Natural killer cell (primary cell): Measurements from ENCODE around the gene S100A5. TPM values are rescaled to one million over a fixed set of nuclear protein-coding genes. Genes with fewer than 3 reads are reported as not detected.

Source experiments
- ATAC-seq, 3 donors: fragments of 150-1000 bp in 2 of 3; fragments of 200-7000 bp in 1 of 3; cut with Tn5 transposase; 1 replicate in 1 of 3; 2 replicates in 2 of 3; pipeline ENCODE4 v1.10.0; 2021; ENCODE audit warnings: mild to moderate bottlenecking in 2 of 3, moderate library complexity in 2 of 3
- DNase-seq, 2 donors: peaks; one replicate each; pipeline versions ENCODE4 v3.0.0 to v3.0.0-alpha.2; 2013 to 2021; ENCODE audit warnings: mixed read lengths in 1 of 2
- H3K27ac ChIP-seq: one replicate; pipeline ENCODE4 v1.5.1; 2013; ENCODE audit warnings: mild to moderate bottlenecking, low read length
- H3K27me3 ChIP-seq: one replicate; pipeline ENCODE4 v1.6.1; 2013; ENCODE audit warnings: low read length; ENCODE audit not compliant: control insufficient read depth, insufficient read depth
- H3K36me3 ChIP-seq: one replicate; pipeline ENCODE4 v1.6.1; 2013; ENCODE audit warnings: low read length; ENCODE audit not compliant: control insufficient read depth, insufficient read depth
- H3K4me1 ChIP-seq: one replicate; pipeline ENCODE4 v1.6.1; 2013; ENCODE audit warnings: low read length; ENCODE audit not compliant: control insufficient read depth, insufficient read depth
- H3K4me3 ChIP-seq: one replicate; pipeline ENCODE4 v1.5.1; 2013; ENCODE audit warnings: low read length
- H3K9me3 ChIP-seq: one replicate; pipeline ENCODE4 v1.6.1; 2013; ENCODE audit warnings: low read length; ENCODE audit not compliant: control insufficient read depth, insufficient read depth
- H3K27ac Mint-ChIP-seq, 2 donors: one replicate each; pipeline ENCODE4 v1.8.0; 2022; ENCODE audit warnings: mild to moderate bottlenecking in 2 of 2, mixed read lengths in 2 of 2, moderate library complexity in 1 of 2
- H3K27me3 Mint-ChIP-seq, 2 donors: one replicate each; pipeline ENCODE4 v1.8.0; 2022; ENCODE audit warnings: low read depth in 2 of 2, mixed read lengths in 2 of 2
- H3K36me3 Mint-ChIP-seq: one replicate; pipeline ENCODE4 v1.8.0; 2022; ENCODE audit warnings: mixed read lengths
- H3K4me1 Mint-ChIP-seq, 2 donors: one replicate each; pipeline ENCODE4 v1.8.0; 2022; ENCODE audit warnings: mixed read lengths in 2 of 2
- H3K4me3 Mint-ChIP-seq: one replicate; pipeline ENCODE4 v1.8.0; 2022; ENCODE audit warnings: mild to moderate bottlenecking, moderate library complexity, mixed read lengths
- H3K9me3 Mint-ChIP-seq, 2 donors: one replicate each; pipeline ENCODE4 v1.8.0; 2022; ENCODE audit warnings: mixed read lengths in 2 of 2
- CTCF ChIP-seq: fragments of 200-600 bp; IDR thresholded peaks from one replicate; pipeline ENCODE4 v1.8.0; 2022; ENCODE audit warnings: antibody characterized with exemption
- WGBS: methylation state at CpG from one replicate; pipeline ENCODE4 v1.1.7; 2013; ENCODE audit warnings: missing lambda C conversion rate; ENCODE audit not compliant: insufficient coverage; 5-methylcytosine and 5-hydroxymethylcytosine counted together
- intact Hi-C: fragments of 100-400 bp; cut with micrococcal nuclease; formaldehyde crosslinking; loops from one replicate; pipeline ENCODE4 v1.14.2; 2022
- total RNA-seq, 4 donors: library from RNA; stranded (reverse); fragments of 120-200 nt in 1 of 4; gene quantifications; one replicate each; pipeline versions ENCODE4 v1.2.3 to v1.2.4, GENCODE V29; 2013 to 2022

The S100A5 gene
- total RNA-seq, 3 donors from 2014 or later (not counting 1 experiment from before 2014, with no cell fraction given), result not detected

DNA sequence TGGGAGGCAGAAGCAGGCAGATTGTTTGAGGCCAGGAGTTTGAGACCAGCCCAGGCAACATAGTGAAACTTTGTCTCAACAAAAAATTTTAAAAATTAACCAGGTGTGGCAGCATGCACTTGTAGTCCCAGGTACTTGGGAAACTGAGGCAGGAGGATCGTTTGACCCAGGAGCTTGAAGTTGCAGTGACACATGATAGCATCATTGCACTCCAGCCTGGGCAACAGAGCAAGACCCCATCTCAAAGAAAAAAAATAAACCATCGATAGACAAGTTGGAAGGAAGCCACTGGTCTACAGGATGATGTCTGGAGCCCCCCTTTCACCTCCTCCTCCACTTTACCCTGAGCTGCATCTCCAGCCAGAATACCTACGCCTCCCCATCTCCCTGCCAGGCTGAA, 21.5 kb downstream of the S100A5 start:
- Mint-ChIP-seq H3K4me1 (peaks cover 0 to 9% of the 10 kb centered on the region in 2 donors), H3K9me3 (no peaks in the 10 kb centered on the region), H3K27me3 (no peaks in the 10 kb centered on the region), H3K4me3 (no peak overlapping the region), H3K27ac (no peak overlapping the region), H3K36me3 (no peaks in the 10 kb centered on the region)
- TF ChIP-seq CTCF, result no peak
- H3K27ac ChIP-seq, result no peak overlapping the region
- H3K27me3 ChIP-seq, result no peaks in the 10 kb centered on the region
- H3K36me3 ChIP-seq, result no peaks in the 10 kb centered on the region
- H3K4me1 ChIP-seq, result peaks cover 4% of the 10 kb centered on the region
- 90% methylated on average over 3 of the region's 3 CpGs for WGBS
- no peaks in the 10 kb centered on the region for H3K9me3 ChIP-seq
- intact Hi-C loops, result no loop called here
- no peak for DNase-seq
- no peak for ATAC-seq
- H3K4me3 ChIP-seq, result no peak overlapping the region

GRCh38 chr1:153515504-153516394, 25.0 kb downstream of the S100A5 start:
- intact Hi-C loops, result no loop called here
- peaks cover 0 to 8% of the 10 kb centered on the region in 2 donors for H3K4me1 Mint-ChIP-seq
- ATAC-seq (peak in 1 of 3 donors; percentile 32), DNase-seq (no peak)
- H3K27me3 ChIP-seq, result no peaks in the 10 kb centered on the region
- 54% methylated on average over 8 of the region's 8 CpGs for WGBS
- H3K4me3 Mint-ChIP-seq, result no peak overlapping the region
- no peak overlapping the region for H3K27ac Mint-ChIP-seq
- H3K9me3 ChIP-seq, result no peaks in the 10 kb centered on the region
- no peaks in the 10 kb centered on the region for H3K36me3 Mint-ChIP-seq
- no peak for TF ChIP-seq CTCF
- H3K4me1 ChIP-seq, result peaks cover 7% of the 10 kb centered on the region
- H3K36me3 ChIP-seq, result no peaks in the 10 kb centered on the region
- H3K9me3 Mint-ChIP-seq, result no peaks in the 10 kb centered on the region
- H3K4me3 ChIP-seq, result no peak overlapping the region
- H3K27ac ChIP-seq, result no peak overlapping the region
- H3K27me3 Mint-ChIP-seq, result no peaks in the 10 kb centered on the region

- H3K4me1 Mint-ChIP-seq, result peaks cover 0 to 10% of the 10 kb centered on the region in 2 donors
- H3K4me3 ChIP-seq, result no peak overlapping the region
- H3K27me3 Mint-ChIP-seq, result no peaks in the 10 kb centered on the region
- intact Hi-C loops, result loop anchor here (5.0 kb wide), 1 partner anchor 474 kb away; the partner anchor contains the start of gene RAB13
- no peaks in the 10 kb centered on the region for H3K36me3 Mint-ChIP-seq
- no peaks in the 10 kb centered on the region for H3K9me3 Mint-ChIP-seq
- H3K27ac Mint-ChIP-seq, result no peak overlapping the region
- no peaks in the 10 kb centered on the region for H3K27me3 ChIP-seq
- no peak for TF ChIP-seq CTCF
- no peak for DNase-seq
- no peaks in the 10 kb centered on the region for H3K9me3 ChIP-seq
- H3K27ac ChIP-seq, result no peak overlapping the region
- H3K36me3 ChIP-seq, result no peaks in the 10 kb centered on the region
- no peak overlapping the region for H3K4me3 Mint-ChIP-seq
- WGBS, result 92% methylated on average over 7 of the region's 7 CpGs
- ATAC-seq, result no peak
- H3K4me1 ChIP-seq, result peaks cover 7% of the 10 kb centered on the region
Observed at GRCh38 chr1:153513666-153514065, 27.1 kb downstream of the S100A5 start.
